Measurements from ENCODE around the gene SLC22A4.

Gene SLC22A4

GRCh38 chr5:132380047-132380446 lies 85.9 kb downstream of the SLC22A4 start:
- no CpG with 5 or more reads among the region's 6 CpGs for WGBS (ENCODE audit: extremely low coverage, insufficient coverage, insufficient read length)
- H2AK5ac ChIP-seq (ENCODE audit: low read length): no peak overlapping the region
- H4K12ac ChIP-seq (ENCODE audit: low read depth, low read length): no peak overlapping the region
- no peak overlapping the region for H3K23ac ChIP-seq (ENCODE audit: low read length)
- no peak overlapping the region for H3K4me2 ChIP-seq (ENCODE audit: low read length)
- no peak overlapping the region for H3K18ac ChIP-seq (ENCODE audit: low read length)
- H2BK12ac ChIP-seq (ENCODE audit: low read length): no peak overlapping the region
- no peaks in the 10 kb centered on the region for H3K27me3 ChIP-seq (ENCODE audit: insufficient read depth, low read length)
- H3K9me3 ChIP-seq (ENCODE audit: insufficient read depth, low read depth, low read length): no peaks in the 10 kb centered on the region
- peaks cover 4 to 5% of the 10 kb centered on the region in 2 experiments for H3K4me1 ChIP-seq (ENCODE audit: control insufficient read depth in 1 of 2, insufficient read depth in 2 of 2, low read length in 2 of 2)
- H3K27ac ChIP-seq (ENCODE audit: low read depth, low read length): no peak overlapping the region
- no peak overlapping the region for H2BK120ac ChIP-seq (ENCODE audit: insufficient read depth, low read length, poor library complexity)
- H3K4ac ChIP-seq (ENCODE audit: low read depth, low read length): no peak overlapping the region
- H3K79me2 ChIP-seq (ENCODE audit: control insufficient read depth, insufficient read depth, low read length, poor library complexity): no peaks in the 10 kb centered on the region
- no peak for DNase-seq
- no peaks in the 10 kb centered on the region for H3K79me1 ChIP-seq (ENCODE audit: low read length)
- no peak overlapping the region for H3K14ac ChIP-seq (ENCODE audit: low read length)
- no peak overlapping the region for H2AFZ ChIP-seq (ENCODE audit: insufficient read depth, low read length, poor library complexity)
- H3K9ac ChIP-seq (ENCODE audit: low read length): no peak overlapping the region
- H4K8ac ChIP-seq (ENCODE audit: low read depth, low read length): no peak overlapping the region
- H3K4me3 ChIP-seq (ENCODE audit: low read depth, low read length): no peak overlapping the region
- no peak overlapping the region for H2BK5ac ChIP-seq (ENCODE audit: low read depth, low read length, poor library complexity)
- no peak overlapping the region for H4K91ac ChIP-seq (ENCODE audit: low read depth, low read length)
- H3K36me3 ChIP-seq (ENCODE audit: control insufficient read depth in 1 of 2, insufficient read depth in 2 of 2, low read length in 2 of 2): no peaks in the 10 kb centered on the region

- Histone ChIP-seq H3K23ac (ENCODE audit: low read length) (no peak overlapping the region), H3K14ac (ENCODE audit: low read length) (no peak overlapping the region), H2AFZ (ENCODE audit: insufficient read depth, low read length, poor library complexity) (no peak overlapping the region), H2AK5ac (ENCODE audit: low read length) (no peak overlapping the region), H3K9me3 (ENCODE audit: insufficient read depth, low read depth, low read length) (no peaks in the 10 kb centered on the region), H3K18ac (ENCODE audit: low read length) (no peak overlapping the region), H3K4me3 (ENCODE audit: low read depth, low read length) (no peak overlapping the region), H3K4ac (ENCODE audit: low read depth, low read length) (no peak overlapping the region), H3K27me3 (ENCODE audit: insufficient read depth, low read length) (no peaks in the 10 kb centered on the region), H2BK120ac (ENCODE audit: insufficient read depth, low read length, poor library complexity) (no peak overlapping the region), H3K79me2 (ENCODE audit: control insufficient read depth, insufficient read depth, low read length, poor library complexity) (no peaks in the 10 kb centered on the region), H3K79me1 (ENCODE audit: low read length) (peaks cover 2% of the 10 kb centered on the region), H3K36me3 (ENCODE audit: control insufficient read depth in 1 of 2, insufficient read depth in 2 of 2, low read length in 2 of 2) (no peaks in the 10 kb centered on the region), H4K91ac (ENCODE audit: low read depth, low read length) (no peak overlapping the region), H2BK5ac (ENCODE audit: low read depth, low read length, poor library complexity) (no peak overlapping the region), H3K9ac (ENCODE audit: low read length) (no peak overlapping the region), H3K4me2 (ENCODE audit: low read length) (no peak overlapping the region), H4K8ac (ENCODE audit: low read depth, low read length) (no peak overlapping the region), H3K27ac (ENCODE audit: low read depth, low read length) (no peak overlapping the region), H3K4me1 (ENCODE audit: control insufficient read depth in 1 of 2, insufficient read depth in 2 of 2, low read length in 2 of 2) (peaks cover 4 to 5% of the 10 kb centered on the region in 2 experiments), H4K12ac (ENCODE audit: low read depth, low read length) (no peak overlapping the region), H2BK12ac (ENCODE audit: low read length) (no peak overlapping the region)
- no peak for DNase-seq
- no CpG with 5 or more reads among the region's 2 CpGs for WGBS (ENCODE audit: extremely low coverage, insufficient coverage, insufficient read length)
Measured at GRCh38 chr5:132380741-132381140, 86.5 kb downstream of the SLC22A4 start.

GRCh38 chr5:132381614-132382013 lies 87.4 kb downstream of the SLC22A4 start:
- no peak overlapping the region for H3K23ac ChIP-seq (ENCODE audit: low read length)
- no peaks in the 10 kb centered on the region for H3K9me3 ChIP-seq (ENCODE audit: insufficient read depth, low read depth, low read length)
- no peaks in the 10 kb centered on the region for H3K27me3 ChIP-seq (ENCODE audit: insufficient read depth, low read length)
- H3K4me1 ChIP-seq (ENCODE audit: control insufficient read depth in 1 of 2, insufficient read depth in 2 of 2, low read length in 2 of 2): peaks cover 4 to 5% of the 10 kb centered on the region in 2 experiments
- no peak overlapping the region for H3K4me2 ChIP-seq (ENCODE audit: low read length)
- no peak overlapping the region for H3K27ac ChIP-seq (ENCODE audit: low read depth, low read length)
- no peak overlapping the region for H3K14ac ChIP-seq (ENCODE audit: low read length)
- no peaks in the 10 kb centered on the region for H3K79me2 ChIP-seq (ENCODE audit: control insufficient read depth, insufficient read depth, low read length, poor library complexity)
- H2AFZ ChIP-seq (ENCODE audit: insufficient read depth, low read length, poor library complexity): no peak overlapping the region
- no peak overlapping the region for H2BK5ac ChIP-seq (ENCODE audit: low read depth, low read length, poor library complexity)
- H3K79me1 ChIP-seq (ENCODE audit: low read length): peaks cover 2% of the 10 kb centered on the region
- no peak overlapping the region for H3K4ac ChIP-seq (ENCODE audit: low read depth, low read length)
- no peak overlapping the region for H2AK5ac ChIP-seq (ENCODE audit: low read length)
- no peak overlapping the region for H3K4me3 ChIP-seq (ENCODE audit: low read depth, low read length)
- H4K12ac ChIP-seq (ENCODE audit: low read depth, low read length): no peak overlapping the region
- H4K91ac ChIP-seq (ENCODE audit: low read depth, low read length): no peak overlapping the region
- no peak overlapping the region for H2BK120ac ChIP-seq (ENCODE audit: insufficient read depth, low read length, poor library complexity)
- H2BK12ac ChIP-seq (ENCODE audit: low read length): no peak overlapping the region
- DNase-seq: no peak
- no peaks in the 10 kb centered on the region for H3K36me3 ChIP-seq (ENCODE audit: control insufficient read depth in 1 of 2, insufficient read depth in 2 of 2, low read length in 2 of 2)
- WGBS (ENCODE audit: extremely low coverage, insufficient coverage, insufficient read length): no CpG with 5 or more reads among the region's 1 CpG
- H3K18ac ChIP-seq (ENCODE audit: low read length): no peak overlapping the region
- H4K8ac ChIP-seq (ENCODE audit: low read depth, low read length): no peak overlapping the region
- H3K9ac ChIP-seq (ENCODE audit: low read length): no peak overlapping the region

GRCh38 chr5:132383261-132383660 lies 89.1 kb downstream of the SLC22A4 start:
- Histone ChIP-seq H2BK12ac (ENCODE audit: low read length) (no peak overlapping the region), H3K4me2 (ENCODE audit: low read length) (no peak overlapping the region), H2BK120ac (ENCODE audit: insufficient read depth, low read length, poor library complexity) (no peak overlapping the region), H2AK5ac (ENCODE audit: low read length) (no peak overlapping the region), H4K12ac (ENCODE audit: low read depth, low read length) (no peak overlapping the region), H3K4ac (ENCODE audit: low read depth, low read length) (no peak overlapping the region), H3K23ac (ENCODE audit: low read length) (no peak overlapping the region), H3K27me3 (ENCODE audit: insufficient read depth, low read length) (no peaks in the 10 kb centered on the region), H3K79me2 (ENCODE audit: control insufficient read depth, insufficient read depth, low read length, poor library complexity) (no peaks in the 10 kb centered on the region), H3K14ac (ENCODE audit: low read length) (no peak overlapping the region), H2BK5ac (ENCODE audit: low read depth, low read length, poor library complexity) (no peak overlapping the region), H3K4me1 (ENCODE audit: control insufficient read depth in 1 of 2, insufficient read depth in 2 of 2, low read length in 2 of 2) (peaks cover 11 to 13% of the 10 kb centered on the region in 2 experiments), H3K18ac (ENCODE audit: low read length) (no peak overlapping the region), H4K8ac (ENCODE audit: low read depth, low read length) (no peak overlapping the region), H3K4me3 (ENCODE audit: low read depth, low read length) (no peak overlapping the region), H4K91ac (ENCODE audit: low read depth, low read length) (no peak overlapping the region), H3K27ac (ENCODE audit: low read depth, low read length) (no peak overlapping the region), H3K9ac (ENCODE audit: low read length) (no peak overlapping the region), H3K79me1 (ENCODE audit: low read length) (peaks cover 7% of the 10 kb centered on the region), H3K9me3 (ENCODE audit: insufficient read depth, low read depth, low read length) (no peaks in the 10 kb centered on the region), H2AFZ (ENCODE audit: insufficient read depth, low read length, poor library complexity) (no peak overlapping the region), H3K36me3 (ENCODE audit: control insufficient read depth in 1 of 2, insufficient read depth in 2 of 2, low read length in 2 of 2) (no peaks in the 10 kb centered on the region)
- no CpG with 5 or more reads among the region's 1 CpG for WGBS (ENCODE audit: extremely low coverage, insufficient coverage, insufficient read length)
- no peak for DNase-seq
